ENCODE results near the gene SPON1.
"Not testable (repeated sequence)": the region's sequence is repeated elsewhere in the genome, so short reads cannot be mapped to it uniquely, and the experiment has no call there.

Gene SPON1

DNA sequence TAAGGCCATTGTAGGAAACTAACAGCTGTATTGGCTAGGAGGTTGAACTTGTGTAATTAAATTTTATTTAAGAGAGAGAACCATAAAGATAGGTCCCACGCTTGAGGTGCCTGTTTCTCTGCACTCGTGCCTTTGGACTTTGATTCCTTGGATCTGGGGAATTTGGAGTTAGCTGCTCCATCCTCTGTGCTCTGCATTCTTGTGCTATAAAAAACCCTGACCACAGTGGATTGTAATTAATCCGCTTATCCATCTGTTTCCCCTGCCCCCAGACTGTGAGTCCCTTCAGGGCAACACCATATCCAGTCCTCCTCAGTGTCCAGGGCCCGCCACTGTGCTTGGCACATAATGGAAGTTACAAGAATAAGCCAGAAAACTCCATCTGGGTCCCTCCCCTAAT is 169.8 kb downstream of the SPON1 start:
- DNase-seq: no peak

DNA sequence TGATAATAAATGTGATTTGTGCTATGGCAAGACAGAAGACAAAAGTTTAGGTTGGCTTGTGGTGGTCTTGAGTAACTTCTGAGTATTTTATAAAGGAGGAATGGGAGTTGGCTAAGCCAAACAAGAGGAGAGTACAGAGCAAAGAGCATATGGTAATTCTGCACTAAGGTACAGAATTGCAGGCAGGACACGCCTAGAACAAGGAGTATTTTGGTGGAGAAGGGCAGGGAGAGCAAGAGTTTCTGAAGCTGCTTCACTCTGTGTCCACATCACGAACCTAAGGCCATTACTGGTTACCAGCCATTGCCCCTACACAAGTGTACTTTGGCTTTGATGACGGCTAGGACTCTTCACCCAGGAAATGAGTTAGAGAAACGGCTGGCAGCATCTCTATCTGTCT is 170.9 kb downstream of the SPON1 start:
- DNase-seq: no peak

DNA sequence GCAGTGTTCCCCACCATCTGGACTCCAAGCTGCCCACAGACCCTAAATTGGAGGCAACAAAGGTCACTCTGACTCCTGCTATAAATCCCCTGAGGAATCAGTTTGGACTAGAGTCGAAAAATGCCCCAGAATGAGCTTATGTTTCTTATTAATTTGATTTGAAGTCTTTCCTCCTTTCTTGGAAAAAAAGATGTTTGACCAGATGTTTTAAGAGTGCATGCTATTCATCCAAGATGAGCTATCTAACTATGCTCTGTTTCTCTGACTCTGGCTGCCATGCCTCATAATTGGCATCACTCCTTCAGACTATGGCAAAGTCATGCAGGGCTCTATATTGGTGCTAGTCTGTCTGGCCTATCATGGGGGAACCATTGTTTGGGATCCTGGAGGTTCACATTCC is 174.0 kb downstream of the SPON1 start:
- DNase-seq: no peak

DNA sequence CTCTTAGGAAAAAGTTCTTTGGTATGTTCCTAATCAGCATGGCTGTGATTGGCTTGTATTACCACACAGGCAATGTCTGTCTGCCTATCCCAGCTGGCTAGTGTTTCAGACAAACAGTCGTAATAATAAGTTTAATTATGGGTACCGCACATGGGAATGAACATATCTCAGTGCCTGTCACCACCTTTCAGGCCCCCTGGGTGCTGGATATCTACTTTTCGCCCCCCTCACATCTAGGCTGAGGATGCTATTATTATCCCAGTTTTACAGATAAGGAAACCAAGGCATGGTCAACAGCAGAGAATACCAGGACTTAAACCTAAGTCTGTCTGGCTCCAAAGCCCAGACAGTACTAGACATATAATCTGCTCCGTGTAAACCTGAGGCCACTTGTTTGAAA is 174.8 kb downstream of the SPON1 start:
- no peak for DNase-seq

DNA sequence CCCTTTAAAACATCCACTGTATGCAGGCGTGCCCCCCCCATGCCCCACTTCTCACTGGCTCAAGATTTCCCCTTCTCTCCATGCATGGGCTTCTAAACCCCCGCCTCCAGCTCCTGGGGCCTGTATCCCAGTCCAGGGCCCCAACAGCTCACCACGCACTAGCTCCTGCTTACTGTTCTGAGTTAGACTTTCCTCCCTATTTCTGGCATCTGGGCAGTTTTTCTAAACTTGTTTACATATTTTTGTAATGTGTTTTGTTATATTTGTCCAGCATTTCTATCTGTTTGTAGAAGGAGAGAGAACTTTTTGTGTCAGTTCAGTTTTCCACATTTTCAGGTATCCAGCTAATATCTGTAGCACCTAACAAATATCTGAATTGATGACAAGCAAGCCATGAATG is 178.5 kb downstream of the SPON1 start:
- DNase-seq: no peak

DNA sequence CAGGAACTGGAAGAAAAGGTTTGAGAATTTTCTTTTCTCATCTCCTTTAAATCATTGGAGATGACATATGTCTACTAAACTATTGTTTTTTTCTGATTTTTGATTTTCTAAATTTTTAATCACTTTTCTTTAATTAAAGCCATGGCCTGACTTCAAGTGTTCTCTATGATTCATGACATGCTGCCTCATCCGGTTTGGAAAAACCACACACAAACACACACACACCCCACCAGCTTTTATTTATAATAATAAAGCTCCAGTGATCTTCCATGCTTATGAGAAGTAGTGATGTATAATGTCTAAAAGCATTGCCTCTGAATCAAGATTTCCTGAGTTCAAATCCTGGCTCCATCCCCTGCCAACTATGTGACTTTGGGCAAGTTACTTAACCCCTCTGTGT is 179.2 kb downstream of the SPON1 start:
- DNase-seq: no peak

DNA sequence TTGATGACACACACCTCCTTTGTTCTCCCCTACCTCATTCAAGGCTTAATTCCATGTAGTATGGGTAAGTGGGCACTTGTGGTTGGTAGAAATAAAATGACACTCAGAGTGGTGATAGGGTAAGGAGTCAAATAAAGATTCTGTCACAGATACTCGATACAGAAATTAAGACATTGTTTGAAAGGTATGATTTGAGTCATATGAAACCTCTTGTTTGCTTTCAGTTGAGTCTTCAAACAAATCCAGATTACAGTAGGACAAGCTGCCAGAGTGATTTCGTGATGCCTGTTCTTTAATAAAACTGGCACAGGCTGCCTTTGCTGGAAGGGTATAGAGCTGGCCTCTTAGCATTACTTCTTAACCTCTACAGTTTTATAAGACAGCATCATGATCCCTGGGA is 182.4 kb downstream of the SPON1 start:
- DNase-seq: peak in 1 of 3 experiments; percentile 40

DNA sequence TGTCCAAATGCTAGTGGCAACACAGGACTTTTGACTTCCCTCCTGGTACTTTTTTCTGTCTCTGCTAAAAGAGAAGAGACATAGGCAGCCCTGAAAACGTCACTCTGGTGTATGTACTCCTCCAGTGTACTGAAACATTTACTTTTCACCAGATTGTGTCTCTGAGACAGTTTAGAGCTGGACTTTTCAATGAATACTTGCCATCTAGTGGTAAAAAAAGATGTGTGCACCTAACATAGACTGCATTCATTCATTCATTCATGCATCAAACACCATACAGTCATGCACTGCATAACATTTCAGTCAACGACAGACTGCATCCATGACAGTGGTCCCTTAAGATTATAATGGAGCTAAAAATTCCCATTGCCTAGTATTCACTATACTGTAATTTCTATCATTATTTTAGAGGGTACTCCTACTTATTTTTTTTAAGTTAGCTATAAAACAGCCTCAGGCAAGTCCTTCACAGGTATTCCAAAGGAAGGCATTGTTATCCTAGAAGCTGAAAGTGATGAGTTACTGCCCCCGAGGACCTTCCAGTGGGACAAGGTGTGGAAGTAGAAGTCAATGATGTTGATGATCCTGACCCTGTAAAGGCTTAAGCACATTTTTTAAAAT is 186.2 kb downstream of the SPON1 start:
- DNase-seq: peak in 2 of 3 experiments; percentile 5 to 55

DNA sequence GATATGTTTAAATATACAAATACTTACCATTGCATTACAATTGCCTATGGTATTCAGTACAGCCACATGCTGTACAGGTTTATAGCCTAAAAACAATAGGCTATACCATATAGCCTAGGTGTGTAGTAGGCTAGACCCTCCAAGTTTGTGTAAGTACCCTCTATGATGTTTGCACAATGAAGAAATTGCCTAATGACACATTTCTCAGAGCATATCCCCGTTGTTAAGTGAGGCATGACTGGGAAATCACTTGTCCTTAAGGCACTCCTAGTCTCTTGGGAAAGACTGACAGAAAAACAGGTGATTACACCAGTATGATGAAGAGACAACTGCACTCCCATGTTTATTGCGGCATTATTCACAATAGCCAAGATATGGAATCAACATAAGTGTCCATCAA is 187.2 kb downstream of the SPON1 start:
- DNase-seq: peak in 1 of 3 experiments; percentile 77

DNA sequence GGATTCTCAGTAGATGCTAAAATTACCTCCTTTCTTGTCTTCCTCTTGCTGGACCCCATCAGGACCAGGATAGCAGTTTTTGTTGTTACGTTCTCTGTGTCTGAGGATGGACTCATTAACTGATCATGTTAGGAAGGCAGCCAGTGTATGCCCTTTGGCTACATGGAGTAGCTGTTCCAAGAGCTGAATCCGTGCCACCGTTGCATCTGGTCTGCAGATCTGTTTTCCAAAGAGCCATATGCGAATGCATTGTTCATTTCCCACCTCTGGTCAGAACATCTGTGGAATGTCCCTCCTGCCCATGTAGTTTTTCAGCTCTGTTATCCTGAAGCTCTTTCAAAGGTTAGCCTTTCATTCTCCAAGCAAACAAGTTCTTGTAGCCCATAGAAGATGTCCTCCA is 188.4 kb downstream of the SPON1 start:
- DNase-seq: no peak

DNA sequence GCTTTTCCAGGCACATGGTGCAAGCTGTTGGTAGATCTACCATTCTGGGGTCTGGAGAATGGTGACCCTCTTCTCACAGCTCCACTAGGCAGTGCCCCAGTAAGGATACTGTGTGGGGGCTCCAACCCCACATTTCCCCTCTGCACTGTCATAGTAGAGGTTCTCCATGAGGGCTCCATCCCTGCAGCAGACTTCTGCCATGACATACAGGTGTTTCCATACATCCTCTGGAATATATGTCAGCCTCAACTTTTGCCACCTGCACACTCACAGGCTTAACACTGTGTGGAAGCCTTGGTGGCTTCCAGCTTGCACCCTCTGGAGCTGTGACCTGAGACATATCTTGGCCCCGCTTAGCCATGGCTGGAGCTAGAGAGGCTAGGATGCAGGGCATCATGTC is 191.6 kb downstream of the SPON1 start:
- DNase-seq: not testable (repeated sequence)

DNA sequence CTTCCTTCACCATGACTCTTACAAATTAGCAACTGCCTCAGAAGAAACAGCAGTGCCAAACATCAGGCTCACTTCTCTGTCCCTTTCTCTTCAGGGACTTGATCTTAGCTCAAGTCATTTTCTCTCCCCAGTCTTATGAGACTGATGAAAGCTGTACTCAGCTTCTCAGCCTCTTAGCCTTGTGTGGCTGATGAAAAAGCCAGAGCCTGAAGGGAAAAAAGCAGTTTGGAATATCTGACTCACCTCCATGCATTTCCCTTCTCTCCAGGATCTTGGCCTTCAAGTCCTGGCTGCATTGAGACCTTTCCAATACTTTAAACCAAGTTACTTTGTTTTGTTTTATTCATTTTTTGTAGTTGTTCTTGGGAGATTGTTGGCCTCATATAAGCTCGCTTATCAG is 195.9 kb downstream of the SPON1 start:
- no peak for DNase-seq

DNA sequence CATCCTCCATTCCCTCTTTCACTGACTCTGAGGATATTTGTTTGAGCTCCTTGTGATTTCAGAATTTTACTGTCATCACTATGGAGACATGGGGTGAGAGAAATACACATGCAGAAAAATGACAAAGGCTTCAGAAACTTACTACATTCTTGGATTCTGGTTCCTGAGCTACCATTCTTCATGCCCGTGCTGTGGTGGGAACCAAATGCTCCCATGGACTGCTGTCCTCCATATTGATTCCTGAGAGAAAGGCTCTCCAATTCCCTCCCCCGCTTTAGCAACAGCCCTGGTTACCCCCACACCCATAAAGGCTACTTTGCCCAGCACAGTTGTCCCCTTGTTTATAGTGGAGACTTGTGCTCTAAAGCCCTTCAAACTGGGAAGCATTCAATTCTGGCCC is 201.1 kb downstream of the SPON1 start:
- no peak for DNase-seq

DNA sequence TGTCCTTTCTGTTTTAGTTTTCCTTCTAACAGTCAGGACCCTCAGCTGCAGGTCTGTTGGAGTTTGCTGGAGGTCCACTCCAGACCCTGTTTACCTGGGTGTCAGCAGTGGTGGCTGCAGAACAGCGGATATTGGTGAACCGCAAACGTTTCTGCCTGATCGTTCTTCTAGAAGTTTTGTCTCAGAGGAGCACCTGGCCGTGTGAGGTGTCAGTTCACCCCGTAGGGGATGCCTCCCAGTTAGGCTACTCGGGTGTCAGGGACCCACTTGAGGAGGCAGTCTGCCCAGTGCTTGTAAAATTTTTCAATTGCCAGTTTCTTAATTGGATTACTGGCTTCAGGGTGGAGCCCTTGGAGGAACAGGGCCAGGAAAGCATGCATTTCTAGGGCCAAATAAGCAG is 211.2 kb downstream of the SPON1 start:
- not testable (repeated sequence) for DNase-seq

DNA sequence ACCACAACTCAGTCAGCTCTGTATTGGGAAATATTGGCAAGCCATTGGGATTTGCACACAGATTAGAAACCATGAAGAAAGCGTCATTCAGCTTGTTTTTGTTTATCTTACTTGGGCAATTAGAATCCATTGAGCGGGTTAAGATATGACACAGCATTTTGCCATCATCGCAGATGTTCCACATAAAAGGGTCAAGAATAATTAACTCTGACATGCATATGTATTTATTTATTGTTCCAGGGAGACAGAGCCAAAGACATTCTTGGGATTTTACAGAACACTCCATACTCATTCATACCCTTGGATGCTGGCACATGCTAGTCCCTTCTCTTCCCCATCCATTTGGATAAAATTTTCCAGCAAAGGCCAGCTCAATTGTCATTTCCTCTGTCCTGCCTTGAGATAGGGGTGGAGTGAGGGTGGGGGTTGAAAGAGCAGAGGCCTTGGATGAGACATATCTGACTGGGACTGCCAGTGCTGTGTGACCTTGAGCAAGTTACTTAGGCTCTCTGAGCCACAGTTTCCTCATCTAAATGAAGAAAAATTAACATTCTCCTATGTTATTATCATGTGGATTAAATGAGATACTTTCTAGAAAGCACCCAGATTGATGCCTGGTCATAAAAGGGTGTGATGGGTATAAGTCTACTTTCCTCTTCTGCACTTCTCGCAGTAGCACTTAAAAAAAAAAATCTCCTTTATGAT is 216.7 kb downstream of the SPON1 start:
- peak in 1 of 3 experiments; percentile 56 for DNase-seq

DNA sequence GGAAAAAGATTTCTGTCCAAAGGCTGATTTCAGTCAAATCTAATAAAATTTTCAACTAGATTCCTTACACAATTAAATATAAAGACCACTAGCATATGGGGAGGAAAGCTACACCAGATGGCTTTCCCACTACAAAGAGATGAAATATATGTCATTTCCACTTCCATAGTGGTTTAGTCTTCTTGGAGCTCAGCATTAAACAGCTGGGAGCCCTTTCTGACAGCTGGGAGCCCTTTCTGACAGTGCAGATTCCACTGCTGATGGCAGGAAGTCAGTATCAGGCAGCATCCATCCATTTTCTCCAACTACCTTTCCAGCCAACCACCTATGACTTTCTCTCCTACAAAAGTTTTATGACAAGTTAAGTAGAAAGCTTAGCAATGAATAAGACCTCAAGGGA is 218.6 kb downstream of the SPON1 start:
- DNase-seq: no peak

DNA sequence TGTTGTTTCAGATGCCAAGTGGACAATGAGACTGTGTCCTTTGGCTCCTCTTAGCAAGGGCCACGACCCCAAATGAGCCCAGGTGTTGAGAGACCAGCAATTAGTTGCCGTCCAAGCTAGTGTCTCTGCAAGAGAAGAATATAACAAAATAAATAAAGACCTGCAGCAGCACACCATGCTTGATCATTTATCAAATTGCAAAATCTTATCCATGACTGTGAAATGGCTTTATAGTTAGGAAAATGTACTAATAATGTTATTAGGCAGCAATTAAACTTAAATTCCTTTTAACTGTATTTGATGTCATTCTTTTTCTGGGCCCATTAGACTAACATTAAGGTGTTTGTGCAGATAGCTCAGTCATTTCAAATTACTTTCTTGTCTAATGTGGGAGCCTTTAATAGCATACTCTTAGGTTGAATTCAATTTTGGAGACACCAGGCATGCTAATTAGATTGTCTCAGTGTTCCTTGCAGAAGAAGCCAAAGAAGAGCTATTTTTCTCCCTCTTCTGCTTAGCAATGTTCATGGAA is 220.4 kb downstream of the SPON1 start:
- peak in 1 of 3 experiments; percentile 19 for DNase-seq

DNA sequence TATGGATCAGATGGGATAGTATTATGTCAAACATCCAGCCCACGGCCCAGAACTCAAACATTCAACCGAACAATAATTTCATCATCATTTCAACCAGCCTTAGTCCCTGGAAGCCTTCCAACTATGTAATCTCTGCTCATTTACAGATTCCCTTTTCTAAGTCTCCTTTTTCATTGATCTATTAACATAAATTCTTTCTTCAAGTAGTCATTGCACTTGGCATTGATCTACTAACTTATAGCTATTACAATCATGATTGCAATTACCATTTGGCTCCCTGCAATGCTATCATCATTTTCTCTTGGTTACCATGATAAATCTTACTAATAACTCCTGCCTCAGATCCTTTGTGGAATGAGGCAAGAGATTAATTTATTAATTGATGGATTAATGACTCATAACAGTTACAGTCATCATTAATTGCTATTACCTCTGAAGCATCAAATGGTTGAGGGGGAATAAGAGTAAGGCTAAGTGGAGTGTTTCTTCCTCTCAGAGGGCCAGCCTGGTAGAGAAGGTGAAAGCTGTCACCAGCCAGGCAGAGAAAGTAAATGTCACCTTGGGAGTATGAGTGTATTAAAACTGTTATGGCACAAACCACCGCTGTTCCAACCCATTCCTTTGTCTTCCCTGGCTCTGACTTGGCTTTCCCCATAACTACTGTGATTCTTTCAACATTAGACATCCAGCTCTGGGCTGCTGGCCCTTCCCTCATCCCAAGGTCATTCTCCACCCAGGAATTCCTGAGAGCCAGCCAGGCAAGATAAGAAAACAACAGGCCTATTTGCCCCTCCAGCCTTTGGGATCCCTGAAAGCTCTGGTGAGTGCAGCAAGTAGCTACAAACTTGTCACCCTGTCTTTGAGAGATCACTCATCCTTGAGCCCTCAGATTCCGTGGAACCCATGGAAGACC is 221.8 kb downstream of the SPON1 start:
- no peak for DNase-seq

DNA sequence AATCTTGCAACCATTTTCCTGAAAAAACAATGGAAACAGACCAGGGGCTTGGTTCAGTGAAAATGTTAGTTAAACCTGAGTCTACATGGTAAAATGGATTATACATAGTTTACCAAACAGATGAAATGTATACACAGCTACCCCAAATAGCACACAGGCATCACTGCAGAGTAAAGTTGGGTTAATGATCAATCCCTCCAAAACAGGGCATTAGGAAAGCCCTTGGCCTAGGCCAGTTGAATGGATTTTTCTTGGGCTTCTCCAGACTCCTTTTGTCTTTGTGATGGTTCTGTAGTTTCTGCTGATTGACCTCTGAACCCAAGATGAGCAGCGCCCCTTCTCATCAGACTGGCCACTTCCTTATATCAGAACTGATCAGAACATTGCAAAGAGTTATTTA is 222.9 kb downstream of the SPON1 start:
- no peak for DNase-seq

DNA sequence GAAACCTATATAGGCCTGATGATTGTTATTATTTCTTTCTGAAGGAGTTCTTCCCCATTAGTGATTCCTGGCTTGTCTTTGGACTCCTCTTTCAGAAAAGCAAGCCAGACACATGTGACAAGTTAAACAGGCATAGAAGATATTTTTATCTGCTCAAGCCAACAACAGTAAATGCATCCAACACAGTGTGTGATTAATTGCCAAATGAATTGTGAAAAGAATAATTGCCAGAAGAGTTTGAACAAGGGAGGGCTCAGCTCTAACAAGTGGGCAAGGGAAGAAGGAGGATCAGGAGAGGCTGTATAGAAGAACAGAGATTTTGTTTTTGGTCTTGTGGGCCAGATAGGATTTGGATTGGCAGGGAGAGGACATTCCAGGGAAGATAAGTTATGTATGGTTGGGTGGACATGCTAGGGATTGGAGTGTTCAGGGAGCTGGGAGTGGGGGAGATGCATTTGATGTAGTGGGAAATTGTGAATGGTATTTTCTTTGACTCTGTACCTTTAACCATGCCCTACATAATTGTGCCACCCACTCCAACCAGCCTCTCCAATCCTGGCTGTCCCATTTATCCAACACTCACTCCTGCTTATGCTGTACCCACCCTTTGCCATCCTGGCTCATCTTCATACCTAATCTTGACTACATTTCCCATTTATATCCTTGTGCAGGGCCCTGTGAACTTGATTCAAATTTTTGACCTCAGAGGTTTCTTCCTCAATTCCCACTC is 223.7 kb downstream of the SPON1 start:
- DNase-seq: peak in 2 of 3 experiments; percentile 10 to 46

DNA sequence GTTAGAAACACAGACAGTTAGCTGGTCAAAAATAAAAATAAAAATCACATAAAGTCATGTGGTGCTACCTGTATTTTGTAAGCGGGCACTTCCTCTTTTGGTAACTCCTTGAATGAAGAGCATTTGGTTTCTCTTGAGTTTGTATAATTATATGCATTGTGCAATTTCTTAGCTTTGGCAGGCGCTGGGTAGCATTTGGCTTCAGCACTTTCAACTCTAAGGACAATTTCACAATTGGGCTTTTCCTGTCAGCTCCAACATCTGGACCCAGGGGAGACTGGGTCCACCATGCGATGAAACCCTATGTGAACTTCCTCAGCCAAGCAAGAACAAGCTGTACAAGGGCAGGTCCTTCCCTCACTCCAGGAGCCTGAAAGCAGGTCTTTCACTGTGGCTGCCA is 227.4 kb downstream of the SPON1 start:
- no peak for DNase-seq

DNA sequence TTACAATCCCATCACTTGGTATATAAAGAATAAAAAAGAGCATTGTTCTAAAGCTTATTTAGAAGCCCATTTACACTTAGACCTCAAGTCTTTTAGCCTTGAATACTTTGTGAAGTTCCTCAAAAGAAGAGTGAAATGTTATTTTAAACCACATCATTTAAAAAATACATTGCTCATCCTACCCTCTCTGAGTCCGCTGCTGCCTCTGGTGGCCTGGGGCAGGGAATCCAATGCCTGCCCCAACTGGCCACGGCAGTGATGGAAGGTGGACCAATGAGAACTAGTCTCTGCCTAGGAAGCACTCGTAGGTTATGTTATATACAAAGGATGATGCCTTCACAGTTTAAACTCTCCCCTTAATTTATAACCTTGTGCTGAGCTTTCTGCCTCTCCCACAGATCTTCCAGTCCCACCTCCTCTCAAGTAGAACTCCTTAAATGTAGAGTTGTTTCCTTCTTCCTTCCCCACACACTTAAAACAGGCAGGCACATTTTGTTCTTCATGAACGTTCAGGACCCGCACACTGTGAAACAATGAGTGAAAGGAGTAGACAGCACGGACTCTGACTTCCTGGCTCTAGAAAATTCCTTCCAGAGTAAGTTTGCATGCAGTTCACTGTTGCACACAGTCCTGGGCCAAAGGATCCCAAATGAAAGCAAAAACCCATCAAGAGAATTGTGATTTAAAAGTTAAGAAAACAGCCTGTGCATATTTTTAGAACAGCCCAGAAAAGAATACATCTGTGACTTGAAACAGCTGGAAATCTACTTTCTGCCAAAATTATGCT is 228.7 kb downstream of the SPON1 start:
- no peak for DNase-seq

Data from NCI-H1417 (cell line).